ENCODE data around the gene SERINC5.

DNA sequence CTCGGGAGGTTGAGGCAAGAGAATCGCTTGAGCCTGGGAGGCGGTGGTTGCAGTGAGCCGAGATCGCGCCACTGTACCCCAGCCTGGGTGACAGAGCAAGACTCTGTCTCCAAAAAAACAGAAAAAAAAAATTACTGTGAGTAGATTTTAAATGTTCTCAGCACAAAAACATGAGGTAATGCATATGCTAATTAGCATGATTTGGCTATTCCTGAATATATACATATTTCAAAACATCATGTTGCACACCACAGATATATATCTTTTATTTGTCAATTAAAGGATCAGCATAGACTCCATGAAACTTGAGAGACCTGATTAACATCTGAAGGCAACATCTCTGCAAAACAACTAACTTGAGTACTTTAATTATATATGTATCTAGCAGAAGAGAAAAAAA lies 117.4 kb downstream of the SERINC5 start:
- TF ChIP-seq, protein P1, sequence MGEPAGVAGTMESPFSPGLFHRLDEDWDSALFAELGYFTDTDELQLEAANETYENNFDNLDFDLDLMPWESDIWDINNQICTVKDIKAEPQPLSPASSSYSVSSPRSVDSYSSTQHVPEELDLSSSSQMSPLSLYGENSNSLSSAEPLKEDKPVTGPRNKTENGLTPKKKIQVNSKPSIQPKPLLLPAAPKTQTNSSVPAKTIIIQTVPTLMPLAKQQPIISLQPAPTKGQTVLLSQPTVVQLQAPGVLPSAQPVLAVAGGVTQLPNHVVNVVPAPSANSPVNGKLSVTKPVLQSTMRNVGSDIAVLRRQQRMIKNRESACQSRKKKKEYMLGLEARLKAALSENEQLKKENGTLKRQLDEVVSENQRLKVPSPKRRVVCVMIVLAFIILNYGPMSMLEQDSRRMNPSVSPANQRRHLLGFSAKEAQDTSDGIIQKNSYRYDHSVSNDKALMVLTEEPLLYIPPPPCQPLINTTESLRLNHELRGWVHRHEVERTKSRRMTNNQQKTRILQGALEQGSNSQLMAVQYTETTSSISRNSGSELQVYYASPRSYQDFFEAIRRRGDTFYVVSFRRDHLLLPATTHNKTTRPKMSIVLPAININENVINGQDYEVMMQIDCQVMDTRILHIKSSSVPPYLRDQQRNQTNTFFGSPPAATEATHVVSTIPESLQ (CRISPR knock-in tag; IDR thresholded peaks at IDR 0.05) = no peak
- TF ChIP-seq, protein P2, sequence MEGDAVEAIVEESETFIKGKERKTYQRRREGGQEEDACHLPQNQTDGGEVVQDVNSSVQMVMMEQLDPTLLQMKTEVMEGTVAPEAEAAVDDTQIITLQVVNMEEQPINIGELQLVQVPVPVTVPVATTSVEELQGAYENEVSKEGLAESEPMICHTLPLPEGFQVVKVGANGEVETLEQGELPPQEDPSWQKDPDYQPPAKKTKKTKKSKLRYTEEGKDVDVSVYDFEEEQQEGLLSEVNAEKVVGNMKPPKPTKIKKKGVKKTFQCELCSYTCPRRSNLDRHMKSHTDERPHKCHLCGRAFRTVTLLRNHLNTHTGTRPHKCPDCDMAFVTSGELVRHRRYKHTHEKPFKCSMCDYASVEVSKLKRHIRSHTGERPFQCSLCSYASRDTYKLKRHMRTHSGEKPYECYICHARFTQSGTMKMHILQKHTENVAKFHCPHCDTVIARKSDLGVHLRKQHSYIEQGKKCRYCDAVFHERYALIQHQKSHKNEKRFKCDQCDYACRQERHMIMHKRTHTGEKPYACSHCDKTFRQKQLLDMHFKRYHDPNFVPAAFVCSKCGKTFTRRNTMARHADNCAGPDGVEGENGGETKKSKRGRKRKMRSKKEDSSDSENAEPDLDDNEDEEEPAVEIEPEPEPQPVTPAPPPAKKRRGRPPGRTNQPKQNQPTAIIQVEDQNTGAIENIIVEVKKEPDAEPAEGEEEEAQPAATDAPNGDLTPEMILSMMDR (IDR thresholded peaks at IDR 0.05) = no peak
- TF ChIP-seq ZNF219 (CRISPR knock-in tag; IDR thresholded peaks at IDR 0.05; ENCODE audit: borderline replicate concordance) (no peak), ZNF138 (CRISPR knock-in tag; conservative IDR thresholded peaks at IDR 0.05) (no peak), ETV6 (CRISPR knock-in tag; IDR thresholded peaks at IDR 0.05) (no peak)

All from WTC11 (cell line).